Spleen (tissue), 11 donors: ENCODE measurements around the gene PIGQ. TPM values are rescaled to one million over a fixed set of nuclear protein-coding genes. Genes with fewer than 3 reads are reported as not detected.

Source experiments
- DNase-seq: peaks from one replicate; pipeline ENCODE4 v3.0.0-alpha.2; 2020
- H3K27ac ChIP-seq, 8 donors: fragments of 200-600 bp; sonication (generic) in 7 of 8; 1 replicate in 4 of 8; 2 replicates in 4 of 8; pipeline versions ENCODE4 v1.5.0 to v1.8.0; 2016 to 2021; ENCODE audit warnings: inconsistent platforms in 4 of 8, mild to moderate bottlenecking in 4 of 8, moderate library complexity in 1 of 8
- H3K27me3 ChIP-seq, 7 donors: fragments of 200-600 bp; sonication (generic) in 6 of 7; replicated peaks in 1 of 7; 1 replicate in 4 of 7; 2 replicates in 3 of 7; pipeline versions ENCODE4 v1.5.0 to v1.8.0; 2016 to 2021; ENCODE audit warnings: inconsistent platforms in 3 of 7, mild to moderate bottlenecking in 1 of 7
- H3K36me3 ChIP-seq, 6 donors: fragments of 200-600 bp; sonication (generic) in 5 of 6; 1 replicate in 4 of 6; 2 replicates in 2 of 6; pipeline versions ENCODE4 v1.5.0 to v1.8.0; 2016 to 2021; ENCODE audit warnings: inconsistent platforms in 2 of 6
- H3K4me1 ChIP-seq, 6 donors: fragments of 200-600 bp; sonication (generic) in 5 of 6; 1 replicate in 3 of 6; 2 replicates in 3 of 6; pipeline versions ENCODE4 v1.5.0 to v1.8.0; 2016 to 2021; ENCODE audit warnings: inconsistent platforms in 3 of 6
- H3K4me3 ChIP-seq, 8 donors: fragments of 200-600 bp; sonication (generic) in 7 of 8; 1 replicate in 4 of 8; 2 replicates in 4 of 8; pipeline versions ENCODE4 v1.5.0 to v1.8.0; 2016 to 2021; ENCODE audit warnings: inconsistent platforms in 4 of 8, mild to moderate bottlenecking in 4 of 8, moderate library complexity in 2 of 8
- H3K9me3 ChIP-seq, 8 donors: fragments of 200-600 bp; sonication (generic) in 7 of 8; 1 replicate in 4 of 8; 2 replicates in 4 of 8; pipeline versions ENCODE4 v1.5.0 to v1.8.0; 2016 to 2021; ENCODE audit warnings: inconsistent platforms in 4 of 8
- CTCF ChIP-seq, 11 experiments: fragments of 200-600 bp in 7 of 11; fragments of 450-650 bp in 4 of 11; sonication (generic) in 4 of 11; IDR thresholded peaks in 8 of 11; conservative IDR thresholded peaks in 3 of 11; 1 replicate in 7 of 11; 2 replicates in 4 of 11; pipeline versions ENCODE4 v1.4.0 to v1.8.0; 2016 to 2021; ENCODE audit warnings: antibody characterized with exemption in 11 of 11, inconsistent platforms in 4 of 11, mild to moderate bottlenecking in 1 of 11
- POLR2A ChIP-seq, 3 donors: fragments of 450-650 bp; IDR thresholded peaks; one replicate each; pipeline ENCODE4 v1.5.1; 2017; ENCODE audit warnings: antibody characterized with exemption in 3 of 3, mild to moderate bottlenecking in 1 of 3
- POLR2AphosphoS5 ChIP-seq, 3 donors: sonication (generic); formaldehyde crosslinking; IDR thresholded peaks; one replicate each; pipeline ENCODE4 v1.5.1; 2017; ENCODE audit warnings: antibody characterized with exemption in 3 of 3
- WGBS, 5 donors: extraction: QIAGEN DNeasy Blood & Tissue Kit in 3 of 5; methylation state at CpG; one replicate each; pipeline versions ENCODE4 v1.1.5 to v1.1.7; 2013 to 2018; 5-methylcytosine and 5-hydroxymethylcytosine counted together
- intact Hi-C: fragments of 100-400 bp; cut with DNase I; formaldehyde crosslinking; loops from one replicate; pipeline ENCODE4 v1.15.0; 2023; ENCODE audit warnings: low total_unique reads
- polyA plus RNA-seq, 3 donors: library from polyadenylated mRNA; stranded (reverse); fragments of 200-250 nt; gene quantifications; one replicate each; pipeline ENCODE4 v1.2.1, GENCODE V29; 2013
- total RNA-seq, 7 donors: library from RNA; depleted of rRNA in 3 of 7; stranded (reverse); fragments of >200 nt in 3 of 7; fragmentation: NEBNext Ultra II Directional in 4 of 7; extraction: Animal tissue kit (Norgen Biotek cat#: 25700) in 4 of 7; gene quantifications; one replicate each; pipeline versions ENCODE4 v1.1.0 to v1.2.1, GENCODE V29; 2016 to 2021
- donor health status: healthy with polysubstance abuse.
- donor health status: DM: no; HTN: no; CAD: no; lungs with moderate emphysema.
- donor health status: DM: no; HTN: no; CAD: no.
- donor health status: Bipolar disorder and iron deficiency.
- donor health status: healthy.
- donor health status: DM: no; HTN: no; CAD: no.
- donor health status: DM: yes; HTN: yes; CAD: no.

Gene PIGQ
- total and polyA plus RNA-seq, 10 donors: 20.7 to 70.5 (median 39.8) TPM

DNA sequence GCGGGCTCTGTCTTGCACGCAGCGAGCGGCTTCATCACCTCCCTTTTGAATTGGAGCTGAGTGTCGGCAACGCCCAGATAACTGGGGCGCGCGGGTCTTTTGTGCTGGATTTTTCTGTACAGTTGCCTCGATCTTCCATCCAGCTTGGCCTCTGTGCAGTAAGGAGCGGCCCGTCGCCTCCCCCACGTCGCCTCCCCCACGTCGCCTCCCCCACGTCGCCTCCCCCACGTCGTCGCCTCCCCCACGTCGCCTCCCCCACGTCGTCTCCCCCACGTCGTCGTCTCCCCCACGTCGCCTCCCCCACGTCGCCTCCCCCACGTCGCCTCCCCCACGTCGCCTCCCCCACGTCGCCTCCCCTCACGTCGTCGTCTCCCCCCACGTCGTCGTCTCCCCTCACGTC, 25.3 kb upstream of the PIGQ start:
- DNase-seq: no peak
- TF ChIP-seq CTCF (IDR thresholded peaks at IDR 0.05 in 8 of 11, conservative IDR thresholded peaks at IDR 0.05 in 3 of 11) (no peak), POLR2AphosphoS5 (IDR thresholded peaks at IDR 0.05) (no peak), POLR2A (IDR thresholded peaks at IDR 0.05) (no peak)
- Histone ChIP-seq H3K27ac (no peak overlapping the region), H3K4me1 (peaks cover 4 to 44% (median 16%) of the 10 kb centered on the region in 6 donors), H3K4me3 (no peak overlapping the region), H3K9me3 (no peaks in the 10 kb centered on the region), H3K36me3 (peaks cover 0 to 95% (median 29%) of the 10 kb centered on the region in 6 donors), H3K27me3 (no peaks in the 10 kb centered on the region)
- WGBS, 5 donors: 89 to 96% (median 94%) methylated on average over 34 to 46 of the region's 46 CpGs
- intact Hi-C loops: no loop called here

- peak overlapping the region in 4 of 8 donors; percentile 4 to 53 (median 46) for H3K27ac ChIP-seq
- DNase-seq: peak; percentile 94
- intact Hi-C loops: no loop called here
- no peaks in the 10 kb centered on the region for H3K27me3 ChIP-seq
- no peaks in the 10 kb centered on the region for H3K9me3 ChIP-seq
- H3K36me3 ChIP-seq: peaks cover 0 to 91% (median 35%) of the 10 kb centered on the region in 6 donors
- WGBS, 5 donors: 39 to 75% (median 60%) methylated on average over 29 to 60 of the region's 60 CpGs
- peaks cover 4 to 44% (median 16%) of the 10 kb centered on the region in 6 donors for H3K4me1 ChIP-seq
- peak; percentile 55 to 78 (median 71) for TF ChIP-seq POLR2AphosphoS5 (IDR thresholded peaks at IDR 0.05)
- TF ChIP-seq POLR2A (IDR thresholded peaks at IDR 0.05): no peak
- TF ChIP-seq CTCF (IDR thresholded peaks at IDR 0.05 in 8 of 11, conservative IDR thresholded peaks at IDR 0.05 in 3 of 11): peak; percentile 45 to 85 (median 71)
- peak overlapping the region in 4 of 8 donors; percentile 3 to 45 (median 12) for H3K4me3 ChIP-seq
Measured at GRCh38 chr16:546909-547770, 22.6 kb upstream of the PIGQ start.

DNA sequence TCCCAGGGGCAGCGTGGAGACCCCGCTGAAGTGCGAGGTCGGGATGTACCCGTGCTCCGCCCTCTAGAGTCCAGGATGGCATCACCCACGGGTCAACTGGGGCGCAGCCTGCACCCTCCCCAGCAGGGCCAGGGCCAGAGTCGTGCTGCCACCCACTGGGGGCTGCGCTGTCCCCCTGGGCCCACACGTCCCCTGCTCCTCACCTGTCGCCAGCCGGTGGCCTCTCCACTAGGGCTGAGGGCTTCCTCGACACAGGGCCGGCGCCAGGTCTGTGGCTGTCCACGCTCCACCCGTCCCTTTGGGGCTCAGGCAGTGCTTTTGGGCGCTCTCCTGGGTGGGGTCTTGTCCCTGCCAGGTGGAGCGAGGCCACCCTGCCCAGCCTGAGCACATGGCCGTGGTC, 21.2 kb upstream of the PIGQ start:
- Histone ChIP-seq H3K27ac (no peak overlapping the region), H3K36me3 (peaks cover 0 to 94% (median 47%) of the 10 kb centered on the region in 6 donors), H3K4me3 (no peak overlapping the region), H3K4me1 (peaks cover 4 to 42% (median 16%) of the 10 kb centered on the region in 6 donors), H3K27me3 (no peaks in the 10 kb centered on the region), H3K9me3 (no peaks in the 10 kb centered on the region)
- 92 to 97% (median 97%) methylated on average over 8 to 21 of the region's 21 CpGs for WGBS, 5 donors
- intact Hi-C loops: no loop called here
- TF ChIP-seq CTCF (IDR thresholded peaks at IDR 0.05 in 8 of 11, conservative IDR thresholded peaks at IDR 0.05 in 3 of 11) (no peak), POLR2AphosphoS5 (IDR thresholded peaks at IDR 0.05) (no peak), POLR2A (IDR thresholded peaks at IDR 0.05) (no peak)
- no peak for DNase-seq

DNA sequence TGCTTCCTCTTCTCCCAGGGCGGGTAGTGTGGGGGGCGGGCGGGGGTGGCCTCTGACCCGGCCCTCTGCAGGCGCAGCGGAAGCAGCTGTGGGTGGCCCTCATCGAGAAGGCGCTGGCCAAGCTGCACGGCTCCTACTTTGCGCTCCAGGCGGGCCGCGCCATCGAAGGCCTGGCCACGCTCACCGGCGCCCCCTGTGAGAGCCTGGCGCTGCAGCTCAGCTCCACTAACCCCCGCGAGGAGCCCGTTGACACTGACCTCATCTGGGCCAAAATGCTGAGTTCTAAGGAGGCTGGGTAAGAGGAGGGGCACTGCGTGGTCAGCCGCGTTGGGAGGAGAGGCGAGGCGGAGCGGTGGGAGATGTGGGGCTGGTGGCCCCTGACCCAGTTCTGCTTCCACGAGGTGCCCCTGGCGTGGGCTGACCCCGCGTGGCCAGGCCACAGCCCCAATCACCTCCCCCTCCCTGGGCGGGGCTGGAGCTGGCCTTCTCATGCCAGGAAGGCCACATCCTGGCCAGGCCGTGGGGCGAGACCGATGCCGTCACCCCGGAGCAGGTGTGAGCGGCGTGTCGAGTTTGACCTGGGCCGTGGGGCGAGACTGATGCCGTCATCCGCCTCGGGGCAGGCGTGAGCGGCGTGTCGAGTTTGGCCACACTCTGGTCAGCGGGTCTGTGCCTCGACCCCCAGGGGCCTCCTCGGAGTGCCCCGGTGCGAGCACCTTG, 20.1 kb upstream of the PIGQ start:
- intact Hi-C loops: no loop called here

More for the DNA sequence above, 20.1 kb upstream of the PIGQ start:
- H3K4me1 ChIP-seq: peaks cover 4 to 43% (median 17%) of the 10 kb centered on the region in 6 donors
- no peak overlapping the region for H3K4me3 ChIP-seq
- H3K9me3 ChIP-seq: no peaks in the 10 kb centered on the region
- WGBS, 5 donors: 89 to 94% (median 91%) methylated on average over 16 to 54 of the region's 54 CpGs
- no peaks in the 10 kb centered on the region for H3K27me3 ChIP-seq
- no peak for DNase-seq
- peaks cover 0 to 94% (median 51%) of the 10 kb centered on the region in 6 donors for H3K36me3 ChIP-seq
- no peak overlapping the region for H3K27ac ChIP-seq
- TF ChIP-seq POLR2AphosphoS5 (IDR thresholded peaks at IDR 0.05): no peak
- no peak for TF ChIP-seq CTCF (IDR thresholded peaks at IDR 0.05 in 8 of 11, conservative IDR thresholded peaks at IDR 0.05 in 3 of 11)
- no peak for TF ChIP-seq POLR2A (IDR thresholded peaks at IDR 0.05)
